Keratinocyte (primary cell): Measurements from ENCODE around the gene THSD7B. TPM values are rescaled to one million over a fixed set of nuclear protein-coding genes. Genes with fewer than 3 reads are reported as not detected.

ENCODE experiments used
- DNase-seq: peaks from one replicate; pipeline ENCODE4 v3.0.0-alpha.2; 2011; ENCODE audit warnings: low read depth, missing footprints, low spot score
- FAIRE-seq: peaks from 2 replicates; lab custom pipeline; 2011; peaks lifted over from hg19 to GRCh38; lab: Jason Lieb, UNC
- H2AFZ ChIP-seq: 2 replicates; pipeline ENCODE4 v1.6.0; 2012; ENCODE audit warnings: low read length, control low read depth, inconsistent platforms; ENCODE audit not compliant: control insufficient read depth
- H3K27ac ChIP-seq: 2 replicates; pipeline ENCODE4 v1.5.1; 2011; ENCODE audit warnings: low read length; ENCODE audit not compliant: control insufficient read depth, insufficient read depth
- H3K27me3 ChIP-seq: 3 replicates; pipeline ENCODE4 v1.6.0; 2011; ENCODE audit warnings: low read length; ENCODE audit not compliant: control insufficient read depth, insufficient read depth; ENCODE audit errors: extremely low read depth
- H3K36me3 ChIP-seq, 2 experiments: 2 replicates in 1 of 2; 3 replicates in 1 of 2; pipeline ENCODE4 v1.5.1; 2011; ENCODE audit warnings: low read length in 2 of 2, mild to moderate bottlenecking in 1 of 2; ENCODE audit not compliant: control insufficient read depth in 2 of 2, insufficient read depth in 2 of 2; ENCODE audit errors: extremely low read depth in 1 of 2
- H3K4me1 ChIP-seq: 3 replicates; pipeline ENCODE4 v1.5.1; 2011; ENCODE audit warnings: low read length; ENCODE audit not compliant: control insufficient read depth, insufficient read depth; ENCODE audit errors: extremely low read depth
- H3K4me2 ChIP-seq: 3 replicates; pipeline ENCODE4 v1.6.0; 2011; ENCODE audit warnings: low read depth, low read length; ENCODE audit not compliant: control insufficient read depth, insufficient read depth; ENCODE audit errors: extremely low read depth
- H3K4me3 ChIP-seq, 3 experiments: fragments of 200-600 bp in 1 of 3; sonication (generic) in 1 of 3; 2 replicates in 2 of 3; 3 replicates in 1 of 3; pipeline ENCODE4 v1.5.1; 2011 to 2016; ENCODE audit warnings: low read length in 3 of 3, mild to moderate bottlenecking in 3 of 3, control low read depth in 2 of 3, inconsistent platforms in 1 of 3, low read depth in 1 of 3, mixed read lengths in 1 of 3, mixed run types in 1 of 3, moderate library complexity in 1 of 3; ENCODE audit not compliant: control insufficient read depth in 2 of 3, insufficient read depth in 2 of 3; ENCODE audit errors: extremely low read depth in 1 of 3
- H3K79me2 ChIP-seq: 2 replicates; pipeline ENCODE4 v1.6.0; 2012; ENCODE audit warnings: low read length; ENCODE audit not compliant: control insufficient read depth, insufficient read depth
- H3K9ac ChIP-seq: 3 replicates; pipeline ENCODE4 v1.6.0; 2011; ENCODE audit warnings: low read length; ENCODE audit not compliant: control insufficient read depth, insufficient read depth; ENCODE audit errors: extremely low read depth
- H3K9me1 ChIP-seq: 3 replicates; pipeline ENCODE4 v1.6.0; 2011; ENCODE audit warnings: low read length; ENCODE audit not compliant: control insufficient read depth, insufficient read depth; ENCODE audit errors: extremely low read depth
- H3K9me3 ChIP-seq: 2 replicates; pipeline ENCODE4 v1.5.1; 2012; ENCODE audit warnings: low read depth, low read length; ENCODE audit not compliant: control insufficient read depth
- H4K20me1 ChIP-seq: 3 replicates; pipeline ENCODE4 v1.6.0; 2011; ENCODE audit warnings: low read length; ENCODE audit not compliant: control insufficient read depth, insufficient read depth; ENCODE audit errors: extremely low read depth
- EZH2 ChIP-seq: IDR thresholded peaks from one replicate; pipeline ENCODE4 v1.6.1; 2012; ENCODE audit warnings: inconsistent platforms, mild to moderate bottlenecking, low read length, moderate library complexity
- dilution Hi-C: fragments of 300-500 bp; cut with MboI; formaldehyde crosslinking; loops from one replicate; pipeline ENCODE4 v1.7.0; 2020; ENCODE audit warnings: low sequenced_read_pairs; ENCODE audit not compliant: extremely low pct_ligation_motif_present
- polyA plus RNA-seq, 5 experiments: library from polyadenylated mRNA; depleted of rRNA in 3 of 5; stranded (reverse) in 3 of 5; stranded (forward) in 1 of 5; unstranded in 1 of 5; fragments of >200 nt; gene quantifications; 1 replicate in 1 of 5; 2 replicates in 3 of 5; 3 replicates in 1 of 5; pipeline versions ENCODE4 v1.2.1 to v1.2.3, GENCODE V29; 2011 to 2012; ENCODE audit warnings: missing spikeins in 2 of 5, low read depth in 1 of 5, low replicate concordance in 1 of 5
- TF ChIP-seq, protein P1 (sequence below), 3 experiments: IDR thresholded peaks in 1 of 3; conservative IDR thresholded peaks in 1 of 3; optimal IDR thresholded peaks in 1 of 3; 2 replicates in 2 of 3; 3 replicates in 1 of 3; pipeline versions ENCODE3 to v1.5.1; 2011; ENCODE audit warnings: low read length in 3 of 3, mild to moderate bottlenecking in 3 of 3, moderate library complexity in 2 of 3, control low read depth in 1 of 3, inconsistent platforms in 1 of 3; ENCODE audit not compliant: insufficient read depth in 2 of 3; ENCODE audit errors: extremely low read depth in 1 of 3

THSD7B gene
- polyA plus RNA-seq, 1 donor (not counting 4 experiments of a cell fraction or from before 2014, with no cell fraction given): 0.04 TPM

DNA sequence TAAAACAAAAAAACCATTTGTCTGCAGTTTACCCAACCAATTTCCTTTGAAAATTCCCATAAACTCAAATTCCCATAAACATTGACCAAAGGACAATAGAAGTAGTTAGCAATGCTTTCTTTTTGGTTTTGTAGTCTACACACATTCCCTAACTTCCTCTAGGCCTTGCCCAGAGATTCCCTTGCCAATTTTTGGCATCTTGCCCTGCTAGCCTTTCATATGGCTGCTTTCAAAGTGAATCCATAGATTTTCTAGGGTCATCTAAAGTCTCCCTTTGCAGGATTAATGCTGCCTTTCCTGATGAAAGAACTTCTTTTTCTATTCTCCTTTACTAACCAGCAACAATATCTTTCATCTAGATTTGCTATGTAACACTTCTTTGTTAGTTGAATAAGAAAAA is 33.4 kb downstream of the THSD7B start:
- H3K9me3 ChIP-seq: no peaks in the 10 kb centered on the region
- TF ChIP-seq, protein P1, sequence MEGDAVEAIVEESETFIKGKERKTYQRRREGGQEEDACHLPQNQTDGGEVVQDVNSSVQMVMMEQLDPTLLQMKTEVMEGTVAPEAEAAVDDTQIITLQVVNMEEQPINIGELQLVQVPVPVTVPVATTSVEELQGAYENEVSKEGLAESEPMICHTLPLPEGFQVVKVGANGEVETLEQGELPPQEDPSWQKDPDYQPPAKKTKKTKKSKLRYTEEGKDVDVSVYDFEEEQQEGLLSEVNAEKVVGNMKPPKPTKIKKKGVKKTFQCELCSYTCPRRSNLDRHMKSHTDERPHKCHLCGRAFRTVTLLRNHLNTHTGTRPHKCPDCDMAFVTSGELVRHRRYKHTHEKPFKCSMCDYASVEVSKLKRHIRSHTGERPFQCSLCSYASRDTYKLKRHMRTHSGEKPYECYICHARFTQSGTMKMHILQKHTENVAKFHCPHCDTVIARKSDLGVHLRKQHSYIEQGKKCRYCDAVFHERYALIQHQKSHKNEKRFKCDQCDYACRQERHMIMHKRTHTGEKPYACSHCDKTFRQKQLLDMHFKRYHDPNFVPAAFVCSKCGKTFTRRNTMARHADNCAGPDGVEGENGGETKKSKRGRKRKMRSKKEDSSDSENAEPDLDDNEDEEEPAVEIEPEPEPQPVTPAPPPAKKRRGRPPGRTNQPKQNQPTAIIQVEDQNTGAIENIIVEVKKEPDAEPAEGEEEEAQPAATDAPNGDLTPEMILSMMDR (optimal IDR thresholded peaks at IDR 0.05 in 1 of 3, IDR thresholded peaks at IDR 0.05 in 1 of 3, conservative IDR thresholded peaks at IDR 0.05 in 1 of 3; ENCODE audit: extremely low read depth in 1 of 3, insufficient read depth in 2 of 3, low read length in 3 of 3): no peak
- TF ChIP-seq EZH2: no peak
- H3K4me2 ChIP-seq: no peak overlapping the region
- H3K36me3 ChIP-seq: no peaks in the 10 kb centered on the region
- H3K4me1 ChIP-seq: no peaks in the 10 kb centered on the region
- no peak for FAIRE-seq
- H3K4me3 ChIP-seq: no peak overlapping the region
- no peak overlapping the region for H2AFZ ChIP-seq
- no peaks in the 10 kb centered on the region for H3K79me2 ChIP-seq
- no peaks in the 10 kb centered on the region for H4K20me1 ChIP-seq
- DNase-seq: no peak
- dilution Hi-C loops: no loop called here
- no peaks in the 10 kb centered on the region for H3K9me1 ChIP-seq
- no peak overlapping the region for H3K9ac ChIP-seq
- no peak overlapping the region for H3K27ac ChIP-seq
- no peaks in the 10 kb centered on the region for H3K27me3 ChIP-seq

DNA sequence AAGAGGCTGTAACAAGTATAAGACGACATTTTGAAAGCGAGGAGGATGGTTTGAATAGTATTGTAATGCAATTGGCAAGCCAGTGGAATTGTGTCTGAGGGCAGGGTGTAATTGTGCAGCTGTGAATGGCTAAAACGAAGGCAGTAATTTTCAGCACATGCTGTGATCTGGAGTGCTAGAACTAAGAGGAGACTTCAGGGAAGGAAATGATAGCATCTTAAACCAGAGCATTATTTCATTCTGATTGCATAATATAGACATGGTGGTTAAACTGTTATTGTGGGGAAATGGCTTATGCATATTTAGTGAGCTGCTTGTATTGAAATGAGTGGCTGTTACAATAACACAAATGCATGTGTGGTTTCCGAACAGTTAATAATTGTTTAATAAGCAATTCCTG is 36.3 kb downstream of the THSD7B start:
- H3K27ac ChIP-seq: no peak overlapping the region
- no peaks in the 10 kb centered on the region for H3K9me1 ChIP-seq
- FAIRE-seq: no peak

More for the DNA sequence above, 36.3 kb downstream of the THSD7B start:
- dilution Hi-C loops: no loop called here
- no peaks in the 10 kb centered on the region for H3K27me3 ChIP-seq
- no peaks in the 10 kb centered on the region for H3K79me2 ChIP-seq
- H2AFZ ChIP-seq: no peak overlapping the region
- H4K20me1 ChIP-seq: no peaks in the 10 kb centered on the region
- no peak for DNase-seq
- H3K4me2 ChIP-seq: no peak overlapping the region
- no peaks in the 10 kb centered on the region for H3K4me1 ChIP-seq
- no peak overlapping the region for H3K9ac ChIP-seq
- TF ChIP-seq EZH2: no peak
- TF ChIP-seq, protein P1 (optimal IDR thresholded peaks at IDR 0.05 in 1 of 3, IDR thresholded peaks at IDR 0.05 in 1 of 3, conservative IDR thresholded peaks at IDR 0.05 in 1 of 3; ENCODE audit: extremely low read depth in 1 of 3, insufficient read depth in 2 of 3, low read length in 3 of 3): no peak
- no peak overlapping the region for H3K4me3 ChIP-seq
- H3K36me3 ChIP-seq: no peaks in the 10 kb centered on the region
- H3K9me3 ChIP-seq: no peaks in the 10 kb centered on the region
